Measurements from ENCODE around the gene LDLRAD4. TPM values are rescaled to one million over a fixed set of nuclear protein-coding genes. Genes with fewer than 3 reads are reported as not detected.

The LDLRAD4 gene
- total RNA-seq, 1 donor, result 0.43 TPM

DNA sequence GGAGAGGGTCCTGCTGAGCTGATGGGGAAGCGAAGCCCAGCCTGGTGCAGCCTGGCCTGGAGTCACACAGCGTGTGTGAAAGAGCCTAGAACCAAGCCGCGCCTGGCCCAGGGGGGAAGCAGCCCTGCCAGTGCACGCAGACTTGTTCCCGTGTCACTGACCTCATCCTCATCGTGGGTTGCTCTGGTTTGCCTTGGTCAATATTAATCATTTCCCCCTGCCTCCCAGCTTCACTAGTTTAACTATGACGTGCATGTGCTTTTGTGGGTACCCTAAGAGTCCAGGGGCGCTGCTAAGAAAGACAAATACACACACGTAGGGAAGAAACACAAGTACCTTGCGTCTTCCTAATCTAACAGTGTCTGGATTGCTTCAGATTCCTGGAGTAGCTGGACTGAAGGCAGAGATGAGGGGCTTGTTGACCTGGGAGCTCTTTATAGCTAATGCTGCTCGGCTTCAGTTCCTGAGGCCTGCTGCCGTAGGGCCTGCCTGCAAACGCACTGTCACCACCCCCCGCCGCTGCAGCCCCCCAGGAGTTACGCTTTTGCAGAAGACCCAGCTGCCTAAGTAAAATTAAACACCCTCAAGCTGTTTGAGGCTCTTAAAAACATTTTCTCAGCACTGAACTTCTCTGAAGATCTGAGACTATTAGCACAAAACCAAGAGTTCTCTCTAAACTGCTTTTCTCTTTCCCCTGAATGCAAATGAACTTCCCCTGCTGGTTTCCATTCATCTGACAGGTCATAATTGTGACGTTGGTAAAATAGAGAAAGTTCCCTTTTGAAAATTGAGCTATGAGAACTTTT lies 348.6 kb downstream of the LDLRAD4 start:
- no peak for DNase-seq (ENCODE audit: low read depth)
- no peak overlapping the region for H3K4me3 ChIP-seq (ENCODE audit: low read depth, low read length)
- TF ChIP-seq, protein P1, sequence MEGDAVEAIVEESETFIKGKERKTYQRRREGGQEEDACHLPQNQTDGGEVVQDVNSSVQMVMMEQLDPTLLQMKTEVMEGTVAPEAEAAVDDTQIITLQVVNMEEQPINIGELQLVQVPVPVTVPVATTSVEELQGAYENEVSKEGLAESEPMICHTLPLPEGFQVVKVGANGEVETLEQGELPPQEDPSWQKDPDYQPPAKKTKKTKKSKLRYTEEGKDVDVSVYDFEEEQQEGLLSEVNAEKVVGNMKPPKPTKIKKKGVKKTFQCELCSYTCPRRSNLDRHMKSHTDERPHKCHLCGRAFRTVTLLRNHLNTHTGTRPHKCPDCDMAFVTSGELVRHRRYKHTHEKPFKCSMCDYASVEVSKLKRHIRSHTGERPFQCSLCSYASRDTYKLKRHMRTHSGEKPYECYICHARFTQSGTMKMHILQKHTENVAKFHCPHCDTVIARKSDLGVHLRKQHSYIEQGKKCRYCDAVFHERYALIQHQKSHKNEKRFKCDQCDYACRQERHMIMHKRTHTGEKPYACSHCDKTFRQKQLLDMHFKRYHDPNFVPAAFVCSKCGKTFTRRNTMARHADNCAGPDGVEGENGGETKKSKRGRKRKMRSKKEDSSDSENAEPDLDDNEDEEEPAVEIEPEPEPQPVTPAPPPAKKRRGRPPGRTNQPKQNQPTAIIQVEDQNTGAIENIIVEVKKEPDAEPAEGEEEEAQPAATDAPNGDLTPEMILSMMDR (IDR thresholded peaks at IDR 0.05; ENCODE audit: insufficient read depth, low read depth, low read length), result no peak

DNA sequence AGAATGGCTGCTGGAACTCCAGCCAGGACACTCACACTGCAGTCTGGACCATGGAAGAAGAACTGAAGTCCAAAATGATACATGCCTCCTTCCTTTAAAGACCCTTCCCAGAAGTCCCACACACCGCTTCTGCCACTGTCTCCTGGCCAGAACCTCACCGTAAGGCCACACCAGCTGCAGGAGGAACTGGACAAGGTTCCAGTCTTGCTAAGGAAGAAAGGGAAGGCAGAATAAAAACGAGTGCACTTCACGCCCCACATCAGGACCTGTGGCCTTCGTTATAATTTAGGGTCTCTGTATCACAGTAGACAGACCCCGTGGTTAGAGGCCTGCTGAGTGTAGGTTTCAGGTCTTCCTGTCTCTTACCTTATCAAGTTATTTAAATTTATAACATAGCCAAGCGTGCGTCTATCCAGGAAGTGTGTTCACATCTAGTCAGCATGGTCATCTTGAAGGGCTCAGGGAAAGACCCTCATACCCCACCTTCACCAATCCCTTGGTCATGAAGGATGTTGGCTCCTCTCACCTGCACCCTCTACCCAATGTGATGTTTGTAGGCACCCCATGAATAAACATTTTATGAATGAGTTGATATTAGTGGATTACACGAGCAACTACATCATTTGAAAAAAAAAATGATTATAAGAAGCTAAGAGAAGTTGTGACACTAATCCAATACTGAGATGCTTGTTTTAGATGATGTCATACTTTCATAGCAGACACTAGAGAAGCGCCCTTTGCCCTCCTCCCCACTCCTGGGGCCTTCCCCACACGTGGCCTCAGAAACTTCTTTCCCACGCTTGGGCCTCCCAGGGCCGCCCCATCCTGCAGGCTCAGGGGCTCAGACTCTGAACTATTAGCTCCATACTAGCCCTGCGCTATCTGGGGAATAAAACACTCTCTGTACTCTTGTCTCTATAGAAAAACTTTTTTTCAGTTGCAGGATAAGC lies 350.2 kb downstream of the LDLRAD4 start:
- TF ChIP-seq, protein P1 (IDR thresholded peaks at IDR 0.05; ENCODE audit: insufficient read depth, low read depth, low read length), result no peak
- DNase-seq (ENCODE audit: low read depth), result no peak
- H3K4me3 ChIP-seq (ENCODE audit: low read depth, low read length), result no peak overlapping the region

DNA sequence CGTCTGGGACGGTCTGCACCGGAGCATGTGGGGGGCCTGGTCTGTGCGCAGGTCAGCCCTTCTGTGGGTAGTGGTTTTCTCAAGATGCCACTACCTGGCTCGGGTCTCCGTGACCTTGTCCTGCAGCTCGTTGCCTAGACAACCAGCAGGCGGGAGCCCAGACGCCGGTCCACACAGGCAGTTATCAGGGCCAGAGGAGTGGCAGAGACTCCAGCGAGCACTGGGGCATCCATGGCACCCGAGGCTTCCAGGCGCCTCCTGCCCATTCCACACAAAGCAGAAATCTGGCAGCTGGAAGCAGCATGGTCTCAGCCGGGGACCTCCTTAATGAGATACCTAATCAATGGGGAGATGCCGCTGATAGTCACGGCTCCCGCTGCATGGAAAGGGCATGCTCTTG lies 351.7 kb downstream of the LDLRAD4 start:
- TF ChIP-seq, protein P1 (IDR thresholded peaks at IDR 0.05; ENCODE audit: insufficient read depth, low read depth, low read length), result no peak
- DNase-seq (ENCODE audit: low read depth), result no peak
- H3K4me3 ChIP-seq (ENCODE audit: low read depth, low read length), result no peak overlapping the region

DNA sequence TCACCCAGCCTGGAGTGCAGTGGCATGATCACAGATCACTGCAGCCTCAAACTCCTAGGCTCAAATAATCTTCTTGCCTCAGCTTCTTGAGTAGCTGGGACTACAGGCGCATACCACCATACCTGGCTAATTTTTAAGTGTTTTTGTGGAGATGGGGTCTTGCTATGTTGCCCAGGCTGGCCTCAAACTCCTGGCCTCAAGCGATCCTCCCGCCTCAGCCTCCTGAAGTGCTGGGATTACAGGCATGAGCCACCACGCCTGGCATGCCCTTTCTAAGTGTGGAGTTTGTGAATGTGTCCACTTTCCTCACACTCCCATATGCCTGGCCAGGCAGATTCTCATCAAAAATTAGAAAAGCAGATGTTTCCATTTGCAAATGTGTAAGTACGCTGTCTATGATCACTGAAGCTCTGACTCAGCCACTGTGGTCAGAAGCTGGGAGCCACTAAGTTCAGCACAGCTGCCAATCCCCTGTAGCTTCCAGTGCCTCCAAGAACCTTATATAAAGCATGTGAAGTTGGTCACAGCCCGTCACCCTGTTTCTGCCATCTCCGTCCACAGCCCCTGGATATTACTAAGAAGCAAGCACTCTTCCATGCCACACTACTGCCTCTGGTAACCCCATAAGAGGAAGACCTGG lies 352.4 kb downstream of the LDLRAD4 start:
- TF ChIP-seq, protein P1 (IDR thresholded peaks at IDR 0.05; ENCODE audit: insufficient read depth, low read depth, low read length), result no peak
- no peak overlapping the region for H3K4me3 ChIP-seq (ENCODE audit: low read depth, low read length)
- DNase-seq (ENCODE audit: low read depth), result peak; percentile 27

DNA sequence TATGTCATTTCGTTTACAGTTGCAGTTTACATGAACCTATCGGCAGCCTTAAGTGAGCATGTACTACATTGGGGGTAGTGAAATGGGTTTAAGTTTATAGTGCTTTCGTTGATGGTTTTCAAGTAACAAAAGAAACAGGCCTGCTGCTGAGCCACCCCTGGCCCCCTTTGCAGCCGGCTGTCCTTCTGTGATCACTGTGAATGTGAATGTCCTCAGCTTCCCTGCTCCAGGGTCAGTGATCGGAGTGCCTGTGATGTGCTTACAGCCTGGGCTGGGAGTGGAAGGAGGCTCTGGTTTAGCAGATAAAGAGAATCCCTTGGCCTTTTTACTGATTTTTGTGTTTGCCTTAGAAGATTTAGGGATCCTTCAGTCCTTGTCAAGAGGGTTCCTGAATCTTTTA lies 353.6 kb downstream of the LDLRAD4 start:
- no peak for DNase-seq (ENCODE audit: low read depth)
- H3K4me3 ChIP-seq (ENCODE audit: low read depth, low read length), result no peak overlapping the region
- TF ChIP-seq, protein P1 (IDR thresholded peaks at IDR 0.05; ENCODE audit: insufficient read depth, low read depth, low read length), result no peak

DNA sequence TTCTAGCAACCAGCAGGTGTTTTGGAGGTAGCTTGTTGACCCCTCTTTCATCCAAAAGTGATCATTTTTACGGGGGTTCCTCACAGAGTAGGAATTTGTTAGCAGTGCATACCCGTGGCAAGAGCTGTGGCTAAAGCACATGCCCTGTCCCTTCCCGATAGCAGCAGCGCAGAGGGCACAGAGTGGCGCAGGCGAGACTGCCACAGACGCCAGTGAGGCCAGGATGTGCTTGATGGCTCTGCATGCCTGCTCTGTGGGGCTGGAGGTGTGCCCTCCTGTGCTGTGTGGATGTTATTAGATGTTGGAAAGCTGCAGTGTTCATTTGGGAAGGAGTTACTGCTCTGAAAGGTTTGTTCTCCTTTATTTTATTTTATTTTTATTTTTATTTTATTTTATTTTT lies 354.2 kb downstream of the LDLRAD4 start:
- TF ChIP-seq, protein P1 (IDR thresholded peaks at IDR 0.05; ENCODE audit: insufficient read depth, low read depth, low read length), result no peak
- no peak for DNase-seq (ENCODE audit: low read depth)

More for the DNA sequence above, 354.2 kb downstream of the LDLRAD4 start:
- H3K4me3 ChIP-seq (ENCODE audit: low read depth, low read length), result no peak overlapping the region

Measured in fibroblast of villous mesenchyme (primary cell).